PC-3 (cell line): Measurements from ENCODE around the gene CCR2.

Experiments
- EZH2 ChIP-seq: fragments of 300-600 bp; sonication (generic); IDR thresholded peaks from one replicate; pipeline ENCODE4 v1.6.1; 2017; ENCODE audit warnings: antibody characterized with exemption, mild to moderate bottlenecking, low read length; ENCODE audit not compliant: unreplicated experiment
- EZH2phosphoT487 ChIP-seq: fragments of 300-600 bp; sonication (generic); IDR thresholded peaks from 2 replicates; pipeline ENCODE4 v1.6.1; 2018; ENCODE audit warnings: mild to moderate bottlenecking, antibody characterized with exemption, low read length, borderline replicate concordance
- TF ChIP-seq, protein P1 (sequence below): fragments of 300-600 bp; sonication (generic); conservative IDR thresholded peaks from 2 replicates; pipeline ENCODE4 v1.5.1; 2017; ENCODE audit warnings: antibody characterized with exemption, low read depth, mild to moderate bottlenecking, low read length

DNA sequence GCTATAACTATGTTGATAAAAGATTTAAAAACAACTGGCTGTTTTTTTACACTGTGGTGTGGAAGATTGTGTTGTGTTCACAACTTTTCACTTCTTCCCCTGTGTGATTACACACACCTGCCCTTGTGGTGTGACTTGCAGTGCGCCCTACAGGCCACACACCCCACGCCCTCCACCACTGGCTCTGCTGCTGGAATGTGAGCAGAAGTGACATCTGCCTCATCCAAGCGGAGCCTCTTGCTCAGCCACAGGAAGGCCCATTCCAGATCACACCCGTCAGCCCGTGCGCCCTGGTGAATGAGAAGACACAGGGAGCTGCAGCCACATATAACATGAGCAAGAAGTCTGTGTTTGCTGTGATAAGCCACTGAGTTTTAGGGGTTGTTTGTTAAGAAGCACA is 7.0 kb downstream of the CCR2 start:
- TF ChIP-seq, protein P1, sequence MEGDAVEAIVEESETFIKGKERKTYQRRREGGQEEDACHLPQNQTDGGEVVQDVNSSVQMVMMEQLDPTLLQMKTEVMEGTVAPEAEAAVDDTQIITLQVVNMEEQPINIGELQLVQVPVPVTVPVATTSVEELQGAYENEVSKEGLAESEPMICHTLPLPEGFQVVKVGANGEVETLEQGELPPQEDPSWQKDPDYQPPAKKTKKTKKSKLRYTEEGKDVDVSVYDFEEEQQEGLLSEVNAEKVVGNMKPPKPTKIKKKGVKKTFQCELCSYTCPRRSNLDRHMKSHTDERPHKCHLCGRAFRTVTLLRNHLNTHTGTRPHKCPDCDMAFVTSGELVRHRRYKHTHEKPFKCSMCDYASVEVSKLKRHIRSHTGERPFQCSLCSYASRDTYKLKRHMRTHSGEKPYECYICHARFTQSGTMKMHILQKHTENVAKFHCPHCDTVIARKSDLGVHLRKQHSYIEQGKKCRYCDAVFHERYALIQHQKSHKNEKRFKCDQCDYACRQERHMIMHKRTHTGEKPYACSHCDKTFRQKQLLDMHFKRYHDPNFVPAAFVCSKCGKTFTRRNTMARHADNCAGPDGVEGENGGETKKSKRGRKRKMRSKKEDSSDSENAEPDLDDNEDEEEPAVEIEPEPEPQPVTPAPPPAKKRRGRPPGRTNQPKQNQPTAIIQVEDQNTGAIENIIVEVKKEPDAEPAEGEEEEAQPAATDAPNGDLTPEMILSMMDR = no peak
- no peak for TF ChIP-seq EZH2
- TF ChIP-seq EZH2phosphoT487 = no peak
